Stimulated activated CD8-positive, alpha-beta memory T cell treated with anti-CD3 and anti-CD28 coated beads, Interleukin-15, amount 100 ng/mL, for 4 hours (primary cell): Measurements from ENCODE around the gene HK3.
A peak's percentile ranks its signal among the peaks of the same experiment; 100 is the strongest.

Experiments
- DNase-seq, 2 donors: peaks; one replicate each; pipeline ENCODE4 v3.0.0-alpha.2; 2020; ENCODE audit warnings: low read depth in 2 of 2

Gene HK3

DNA sequence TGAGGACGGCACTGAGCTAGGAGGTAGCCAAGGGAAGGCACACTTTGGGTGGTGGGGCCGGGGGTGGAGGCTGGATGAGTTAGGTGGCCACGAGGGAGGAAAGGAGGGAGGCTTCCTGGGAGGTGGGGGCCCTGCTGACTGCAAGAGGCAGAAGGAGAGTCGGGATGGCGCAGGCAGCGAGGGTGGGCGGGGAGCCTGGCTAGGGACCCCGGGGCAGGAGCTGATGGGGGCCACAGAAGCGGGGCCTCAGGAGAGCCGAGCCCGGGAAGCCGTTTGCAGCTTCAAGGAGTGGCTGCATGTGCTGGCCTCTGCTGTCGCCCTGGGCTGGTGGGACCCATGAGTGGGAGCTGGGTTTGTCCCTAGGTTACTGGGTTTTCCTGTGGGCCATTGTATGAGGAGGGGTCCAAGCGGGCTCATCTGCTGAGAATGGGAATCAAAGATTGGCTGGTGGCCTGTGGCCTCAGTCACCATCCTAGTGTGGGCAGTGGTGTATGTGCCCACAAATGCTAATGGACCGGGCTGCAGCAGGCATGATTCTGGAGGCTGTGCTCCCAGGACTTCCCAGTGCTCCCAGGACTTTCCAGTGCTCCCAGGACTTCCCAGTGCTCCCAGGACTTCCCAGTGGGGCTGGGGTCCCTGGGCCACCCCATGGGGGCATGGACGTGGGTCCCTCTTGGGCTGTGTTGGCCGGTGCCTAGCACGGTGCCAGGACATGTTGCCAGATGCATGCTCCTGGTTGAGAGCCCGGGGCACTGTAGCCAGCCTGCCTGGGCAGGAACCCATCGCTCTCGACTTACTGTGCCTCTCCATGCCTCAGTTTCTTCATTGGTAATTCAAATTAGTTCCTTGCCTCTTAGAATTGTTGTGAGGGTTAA is 48.5 kb downstream of the HK3 start:
- no peak for DNase-seq

DNA sequence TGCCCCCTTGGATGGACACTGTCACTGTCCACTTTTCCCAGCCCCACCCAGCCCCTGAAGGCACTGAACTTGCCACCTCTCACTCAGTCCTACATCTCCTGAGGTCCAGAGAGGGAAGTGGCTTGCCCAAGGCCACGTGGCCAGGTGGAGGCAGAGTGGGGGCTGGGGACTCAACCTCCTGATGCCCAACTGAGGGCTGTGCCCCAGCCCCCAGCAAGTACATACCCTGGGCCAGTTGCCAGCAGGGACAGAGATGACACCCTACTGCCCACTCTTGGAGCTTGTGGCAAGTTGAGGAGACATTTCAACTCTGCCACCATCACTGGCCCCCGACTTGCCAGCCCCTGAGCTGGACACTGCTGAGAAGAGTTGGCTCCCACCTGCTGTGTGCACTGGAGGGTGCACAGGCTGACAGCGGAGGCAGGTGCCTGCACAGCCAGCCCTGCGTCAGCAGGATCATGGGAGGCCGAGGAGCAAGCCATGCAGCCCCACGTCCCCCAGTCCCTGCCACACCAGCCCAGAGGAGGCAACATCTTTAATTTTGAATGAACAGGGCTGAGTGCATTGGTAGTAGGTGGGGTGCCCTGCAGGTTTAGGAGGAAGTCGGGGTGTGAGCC is 49.4 kb downstream of the HK3 start:
- DNase-seq, result no peak

DNA sequence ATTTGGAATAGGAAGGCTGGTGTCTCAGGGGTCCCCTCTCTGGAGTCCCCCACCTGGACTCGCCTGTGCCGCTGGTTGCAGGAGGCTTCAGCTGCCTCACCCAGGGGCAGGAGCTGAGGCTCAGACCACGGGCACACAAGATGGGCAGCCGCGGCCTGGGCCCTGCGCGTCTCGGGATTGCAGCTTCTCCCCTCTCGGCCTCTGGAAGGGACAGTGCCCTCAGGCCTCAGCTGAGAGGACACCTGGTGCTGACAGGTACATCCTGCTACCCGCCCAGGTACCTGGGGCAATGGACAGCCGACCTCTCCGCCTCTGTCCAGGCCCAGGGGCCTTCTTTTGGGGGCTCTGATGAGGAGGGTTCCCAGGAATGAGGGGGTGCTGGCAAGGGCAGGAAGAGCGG is 50.5 kb downstream of the HK3 start:
- no peak for DNase-seq

DNA sequence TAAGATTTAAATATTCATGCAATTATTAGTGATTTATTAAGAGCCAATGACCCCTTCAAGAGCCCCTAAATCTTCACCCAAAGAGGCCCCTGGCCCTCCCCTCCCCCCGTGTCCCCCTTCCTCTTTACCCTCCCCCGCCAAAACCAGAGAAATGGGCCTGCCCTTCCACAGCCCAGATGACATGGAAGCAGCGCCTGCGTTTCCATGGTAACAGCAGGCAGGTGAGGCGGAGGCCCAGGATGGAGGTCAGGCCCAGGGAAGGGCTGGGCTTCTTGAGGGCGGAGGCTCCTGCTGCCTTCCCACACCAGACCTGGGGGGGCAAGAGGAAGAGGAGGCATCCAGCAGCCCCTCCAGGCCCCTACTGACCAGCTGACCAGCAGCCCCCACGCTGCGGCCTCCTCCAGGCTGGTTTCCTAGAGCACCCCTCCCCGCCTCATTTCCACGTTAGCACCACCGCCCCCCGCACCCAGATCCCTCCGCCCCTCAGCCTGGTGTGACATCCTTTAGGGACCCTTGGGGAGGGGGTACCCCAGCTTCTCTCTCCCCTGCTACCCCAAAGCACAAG is 51.3 kb downstream of the HK3 start:
- DNase-seq, result no peak

DNA sequence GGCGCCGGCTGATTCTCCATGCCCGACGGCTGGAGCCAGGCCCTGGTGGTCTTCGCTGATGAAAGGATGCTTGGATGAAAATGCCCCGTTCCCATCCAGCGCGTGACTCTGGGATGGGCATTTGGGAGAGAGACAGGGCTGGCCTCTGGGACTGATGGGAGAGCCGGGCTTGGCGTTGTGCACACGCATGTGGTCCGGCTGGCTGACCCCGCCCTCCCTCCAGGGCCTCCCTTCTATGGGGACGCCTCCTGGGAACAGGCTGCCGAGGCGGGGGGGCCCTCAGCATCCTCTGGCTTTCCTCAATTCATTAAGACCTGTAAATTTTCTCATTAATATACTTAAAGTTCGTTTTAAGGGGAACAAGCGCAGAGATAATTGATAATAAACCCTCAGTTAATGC is 52.0 kb downstream of the HK3 start:
- DNase-seq, result no peak

DNA sequence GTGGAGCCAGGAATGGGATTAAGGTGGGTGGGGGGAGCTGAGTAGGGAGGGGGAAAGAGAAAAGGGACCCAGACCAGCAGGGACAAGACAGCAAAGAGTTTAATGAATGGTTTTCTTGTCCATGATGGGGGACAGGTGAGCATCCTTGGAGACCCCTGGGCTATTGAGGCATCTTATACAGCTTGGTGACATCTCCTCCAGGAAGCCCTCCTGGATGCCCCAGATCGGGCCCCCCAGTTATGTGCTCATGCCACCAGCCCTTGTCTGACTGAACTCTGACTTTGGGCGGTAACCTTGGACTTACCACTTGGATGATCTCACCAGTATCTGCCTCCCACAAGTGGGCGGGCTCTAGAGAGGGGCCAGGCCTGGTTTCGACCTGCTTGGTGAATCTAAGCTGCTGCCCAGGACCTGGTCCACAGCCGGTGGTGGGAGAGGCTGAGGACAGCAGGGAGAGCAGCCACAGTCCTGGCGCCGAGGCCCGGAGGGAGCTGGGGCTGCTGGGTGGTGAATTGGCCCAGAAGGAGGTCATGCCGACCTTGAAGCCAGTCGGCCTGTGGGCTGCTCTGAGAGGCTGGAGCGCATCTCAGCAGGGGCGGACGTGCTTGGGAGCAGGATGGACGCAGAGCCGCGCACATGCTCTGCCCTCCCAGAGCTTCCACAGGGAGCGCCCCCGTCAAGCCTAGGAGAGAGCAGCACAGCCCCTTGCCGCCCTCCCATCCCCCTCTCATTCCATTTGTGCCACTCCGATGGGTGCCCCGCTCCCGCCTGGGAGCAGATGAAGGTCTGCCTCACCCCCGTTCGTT is 52.6 kb downstream of the HK3 start:
- no peak for DNase-seq

DNA sequence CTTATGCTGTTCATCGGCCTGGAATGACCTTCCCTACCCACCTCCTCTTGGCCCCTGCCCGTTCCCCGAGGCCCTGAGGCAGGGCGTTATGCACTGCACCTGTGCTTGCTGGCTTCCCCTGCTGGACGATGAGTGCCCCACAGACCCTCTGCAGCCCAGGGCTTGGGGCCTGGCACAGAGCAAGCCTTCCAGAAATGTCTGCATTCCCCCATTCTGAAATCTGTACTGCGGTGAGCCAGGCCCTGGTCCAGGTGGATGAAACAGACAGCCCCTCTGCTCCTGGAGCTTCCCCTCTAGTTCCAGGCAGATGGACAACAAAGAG is 53.8 kb downstream of the HK3 start:
- no peak for DNase-seq

DNA sequence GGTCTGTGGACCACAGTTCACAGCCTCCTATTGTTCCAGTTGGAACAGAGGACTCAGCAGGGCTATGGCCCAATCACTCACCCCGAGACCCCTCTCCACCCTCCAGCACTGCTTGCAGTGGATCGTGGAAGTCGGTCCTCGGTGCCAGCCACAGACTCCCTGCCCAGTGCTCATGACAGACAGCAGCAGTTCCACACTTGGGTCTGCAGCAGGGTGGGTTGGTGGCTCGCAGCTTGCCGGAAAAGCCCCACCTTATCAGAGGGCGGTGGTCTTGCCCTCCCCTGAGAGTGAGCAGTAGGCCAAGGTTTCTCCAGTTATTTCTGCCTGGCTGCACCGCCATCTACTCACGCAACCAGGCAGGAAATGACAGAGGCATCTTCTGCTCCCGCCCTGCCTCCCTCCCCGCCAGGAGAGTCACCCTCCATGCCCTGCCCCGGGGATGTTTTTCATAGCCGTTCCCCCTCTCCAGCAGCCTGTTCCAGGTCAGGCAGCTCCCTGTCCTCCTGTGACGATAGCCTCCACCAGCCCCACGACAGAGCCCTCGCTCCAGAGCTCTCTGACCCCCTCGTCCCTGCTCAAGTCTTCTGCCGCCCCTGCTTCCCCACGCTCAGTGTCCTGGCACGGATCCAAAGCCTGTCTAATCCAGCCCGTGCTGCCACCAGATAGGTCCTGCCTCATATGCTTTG is 54.3 kb downstream of the HK3 start:
- DNase-seq, result no peak

DNA sequence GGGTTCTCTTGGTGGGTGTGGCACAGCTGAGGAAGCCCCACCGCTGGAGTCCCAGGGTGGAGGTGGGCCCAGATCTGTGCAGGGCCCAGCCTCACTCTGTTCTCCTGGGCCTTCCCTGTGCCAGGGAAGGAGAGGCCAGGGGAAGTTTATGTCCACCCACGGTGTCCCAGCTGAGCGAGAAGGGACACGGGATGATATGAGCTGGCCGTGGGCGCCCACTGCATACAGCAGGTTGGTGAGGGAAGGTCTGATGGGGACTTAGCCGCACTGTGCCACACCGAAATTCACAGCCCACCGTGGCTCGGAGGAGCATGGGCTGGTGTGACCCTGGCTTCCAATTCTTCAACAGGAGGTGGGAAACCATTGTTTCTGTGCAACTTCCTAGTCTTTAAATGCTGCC is 54.9 kb downstream of the HK3 start:
- no peak for DNase-seq

DNA sequence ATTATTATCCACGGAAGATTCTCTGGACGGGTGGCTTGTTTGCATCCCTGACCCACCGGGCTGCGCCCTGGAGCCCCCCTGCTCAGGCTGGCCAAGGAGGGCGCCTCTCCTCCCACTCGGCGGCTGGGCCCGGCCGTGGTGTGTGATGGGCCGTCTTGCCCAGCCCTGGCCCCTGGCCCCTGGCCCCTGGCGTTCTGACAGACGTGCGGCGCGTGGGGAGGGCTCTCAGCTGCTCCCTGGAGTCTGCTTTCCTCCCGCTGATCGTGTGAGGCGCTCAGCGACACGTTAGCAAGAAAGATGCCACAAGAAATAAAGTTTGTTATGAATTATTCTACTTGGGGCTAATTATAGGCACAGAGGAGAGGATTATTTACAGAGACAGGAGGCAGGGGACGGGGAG is 55.5 kb downstream of the HK3 start:
- DNase-seq, result no peak

DNA sequence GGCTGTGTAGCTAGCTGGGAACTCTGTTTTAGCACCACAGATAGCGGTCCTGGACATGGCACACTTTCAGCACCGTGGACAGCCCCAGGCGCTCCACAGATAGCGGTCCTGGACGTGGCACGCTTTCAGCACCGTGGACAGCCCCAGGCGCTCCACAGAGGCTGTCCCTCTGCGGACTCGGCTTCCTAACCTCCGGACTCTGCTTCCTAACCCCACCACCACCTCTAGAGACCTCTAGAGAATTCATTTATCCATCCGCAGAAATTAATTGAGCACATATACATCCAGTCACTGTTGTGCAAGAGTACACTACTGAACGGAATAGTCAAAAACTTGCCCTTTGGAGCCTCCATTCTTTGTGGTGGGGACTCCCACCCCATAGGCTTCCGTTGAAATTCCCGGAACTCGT is 61.4 kb downstream of the HK3 start:
- DNase-seq, result peak; percentile 14 to 19

DNA sequence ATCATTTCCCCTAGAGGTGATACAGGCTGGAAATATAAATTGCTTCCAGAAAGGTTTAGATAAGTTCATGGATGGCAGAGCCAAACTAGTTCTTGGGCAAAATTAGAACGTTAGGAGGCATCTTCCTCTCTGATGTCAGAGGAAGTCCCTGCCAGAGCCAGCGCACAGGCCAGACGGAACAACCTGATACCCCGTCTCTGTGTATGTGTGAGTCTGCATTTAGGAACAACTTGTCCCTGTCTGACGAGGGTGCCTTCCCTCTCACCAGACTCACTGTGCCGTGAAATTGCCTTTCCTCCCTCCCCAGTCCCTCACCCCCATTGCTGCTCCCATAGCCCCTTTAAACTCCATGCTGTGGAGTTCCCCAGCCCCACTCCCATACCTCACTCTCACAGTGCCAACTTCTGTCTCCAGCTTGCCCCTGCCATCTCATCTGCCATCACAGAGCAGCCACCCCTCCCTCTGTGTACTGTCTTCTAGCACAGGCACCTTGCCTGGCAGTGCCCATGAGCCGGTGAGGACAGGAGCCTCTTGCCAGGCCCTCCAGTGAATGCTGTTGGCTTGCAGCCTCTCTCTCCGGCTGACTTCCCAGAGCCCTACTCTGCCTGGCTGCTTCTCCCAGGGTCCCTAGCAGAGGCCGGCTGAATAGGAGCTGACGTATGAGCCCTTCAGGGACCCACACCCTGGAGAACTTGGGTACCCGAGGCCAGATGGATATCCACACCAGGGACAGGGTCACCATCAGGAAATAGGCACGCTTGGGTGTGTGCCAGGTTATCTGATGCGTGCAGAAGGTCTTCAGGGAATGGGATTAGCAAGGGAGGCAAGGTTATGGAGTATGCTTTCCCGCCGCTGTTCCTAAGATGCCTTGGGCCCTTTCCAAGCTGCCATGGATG is 62.1 kb downstream of the HK3 start:
- no peak for DNase-seq

DNA sequence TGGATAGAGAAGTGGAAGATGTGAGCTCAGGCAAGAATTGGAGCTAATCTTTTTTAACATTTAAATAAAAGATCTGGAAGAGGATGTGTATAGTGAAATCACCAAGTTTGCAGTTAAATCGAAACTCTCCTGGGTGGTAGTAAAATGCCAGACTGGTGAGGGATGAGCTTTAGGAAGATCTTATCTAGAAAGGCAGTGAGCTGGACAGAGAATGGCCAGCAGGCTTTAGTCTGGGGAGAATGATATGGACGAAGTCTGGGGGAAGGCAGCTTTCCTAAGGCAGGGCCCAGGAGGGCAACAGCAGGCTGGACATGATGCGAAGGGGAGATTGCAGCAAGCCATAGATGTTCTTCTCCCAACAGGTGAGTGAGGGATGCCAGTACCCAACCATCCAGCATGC is 63.2 kb downstream of the HK3 start:
- no peak for DNase-seq

DNA sequence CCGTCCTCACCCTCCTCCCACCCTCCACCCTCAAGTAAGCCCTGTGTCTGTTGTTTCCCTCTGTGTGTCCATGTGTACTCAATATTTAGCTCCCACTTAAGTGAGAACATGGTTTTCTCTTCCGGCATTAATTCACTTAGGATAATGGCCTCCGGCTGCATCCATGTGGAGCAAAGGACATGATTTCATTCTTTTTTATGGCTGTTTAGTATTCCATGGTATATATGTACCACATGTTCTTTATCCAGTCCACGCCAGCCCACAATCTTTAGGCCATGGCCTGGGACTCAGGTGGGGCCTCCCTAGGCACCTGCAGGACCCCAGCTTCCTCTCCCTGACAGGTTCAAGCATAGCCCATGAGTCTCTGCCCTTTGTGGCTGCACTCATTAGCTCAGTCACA is 65.9 kb downstream of the HK3 start:
- DNase-seq, result no peak

DNA sequence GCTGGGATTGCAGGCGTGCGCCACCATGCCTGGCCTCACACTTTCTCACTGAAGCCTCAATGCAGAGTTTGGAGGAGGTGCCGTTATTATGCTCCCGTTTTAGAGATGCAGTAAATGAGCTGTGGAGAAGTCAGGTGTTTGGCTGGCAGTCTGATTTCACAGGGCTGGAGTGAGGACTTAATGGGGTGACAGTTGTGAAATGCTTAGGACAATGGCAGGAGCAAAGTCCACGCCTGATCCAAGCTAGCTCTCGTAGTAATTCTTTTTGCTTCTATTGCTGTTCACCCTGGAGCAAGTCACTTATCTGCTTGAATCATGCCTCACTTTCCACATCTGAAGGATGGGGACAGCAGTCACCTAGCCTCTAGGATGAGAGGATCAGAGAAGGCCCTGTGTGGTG is 67.0 kb downstream of the HK3 start:
- no peak for DNase-seq

DNA sequence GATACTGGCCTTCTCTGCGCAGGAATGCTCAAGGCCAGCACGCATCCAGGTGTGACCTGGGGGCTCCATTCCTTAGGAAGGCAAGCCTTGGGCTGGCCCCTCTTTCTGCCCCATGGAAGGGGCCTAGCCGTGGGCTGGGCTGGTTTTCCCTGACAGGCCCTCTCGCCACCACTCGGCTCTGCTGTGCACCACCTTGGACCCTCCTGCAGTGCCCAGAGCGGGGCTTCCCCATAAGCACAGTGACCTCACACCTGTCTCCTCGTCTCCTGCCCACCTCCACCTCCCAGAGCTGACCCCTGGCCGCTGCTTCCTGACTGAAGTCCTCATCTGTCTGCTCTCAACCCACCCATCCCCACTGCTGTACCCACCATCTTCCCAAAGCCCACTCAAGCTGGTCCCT is 67.7 kb downstream of the HK3 start:
- DNase-seq, result no peak

DNA sequence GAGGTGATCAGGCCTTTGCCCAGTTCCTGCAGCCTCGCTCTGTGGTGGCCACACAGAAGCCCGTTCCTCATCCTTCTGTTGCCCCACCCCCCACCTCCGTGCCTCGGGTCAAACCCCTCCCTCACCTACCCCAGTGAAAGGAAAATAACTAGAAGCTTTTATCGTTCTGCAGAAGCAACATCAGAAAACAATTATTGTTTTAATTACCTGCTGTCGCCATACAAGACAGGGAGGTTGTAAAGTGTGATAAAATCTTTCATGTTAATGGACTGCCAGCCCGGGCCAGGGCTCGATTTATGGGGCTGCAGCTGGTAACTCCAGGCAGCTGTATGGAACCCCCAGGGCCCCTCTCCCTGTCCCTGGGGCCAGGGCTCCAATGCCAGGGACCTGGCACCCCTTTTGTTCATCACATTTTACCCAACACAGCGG is 68.1 kb downstream of the HK3 start:
- no peak for DNase-seq
